GM19193 (cell line): ENCODE measurements around the gene ZNF785.

Source experiments
- POLR2A ChIP-seq: IDR thresholded peaks from 4 replicates; pipeline ENCODE4 v1.6.1; 2011; ENCODE audit not compliant: insufficient read depth, insufficient read length; ENCODE audit errors: extremely low read depth

ZNF785 gene

GRCh38 chr16:30571445-30572322 lies 13.8 kb downstream of the ZNF785 start, which contains the start of gene ZNF688:
Gene ZNF688, minus strand, starts transcription at chr16:30571714. Its CDS starts 85 bp downstream, at chr16:30571629.
- TF ChIP-seq POLR2A = peak; percentile 62

GRCh38 chr16:30570636-30571444 lies 14.7 kb downstream of the ZNF785 start:
- TF ChIP-seq POLR2A = no peak

- TF ChIP-seq POLR2A = no peak
These were observed 15.5 kb downstream of the ZNF785 start for GRCh38 chr16:30569746-30570635.

GRCh38 chr16:30569281-30569680 lies 16.2 kb downstream of the ZNF785 start:
- TF ChIP-seq POLR2A = no peak

- TF ChIP-seq POLR2A = no peak
These were observed 17.4 kb downstream of the ZNF785 start for GRCh38 chr16:30567991-30568638.

GRCh38 chr16:30567160-30567990 lies 18.1 kb downstream of the ZNF785 start:
- no peak for TF ChIP-seq POLR2A

- no peak for TF ChIP-seq POLR2A
These were observed 19.0 kb downstream of the ZNF785 start for GRCh38 chr16:30566531-30566930.

- no peak for TF ChIP-seq POLR2A
These were observed 19.5 kb downstream of the ZNF785 start for GRCh38 chr16:30565984-30566383.

- no peak for TF ChIP-seq POLR2A
These were observed 20.0 kb downstream of the ZNF785 start for GRCh38 chr16:30565526-30565925.

- TF ChIP-seq POLR2A = no peak
These were observed 23.5 kb downstream of the ZNF785 start for GRCh38 chr16:30562021-30562420.

GRCh38 chr16:30561089-30561816 lies 24.2 kb downstream of the ZNF785 start:
- no peak for TF ChIP-seq POLR2A

GRCh38 chr16:30559690-30560089 lies 25.8 kb downstream of the ZNF785 start:
- no peak for TF ChIP-seq POLR2A
